K562 (cell line): ENCODE measurements around the gene LMTK2. TPM values are rescaled to one million over a fixed set of nuclear protein-coding genes. Genes with fewer than 3 reads are reported as not detected.

Experiments
- ATAC-seq: fragments of 200-7000 bp; cut with Tn5 transposase; 3 replicates; pipeline ENCODE4 v1.9.1; 2020; ENCODE audit warnings: moderate library complexity
- BruUV-seq: library from RNA; stranded (reverse); fragments of 400-500 nt; replicated peaks from 2 replicates; lab custom pipeline; 2021; lab: Mats Ljungman, UMichigan
- CTCF ChIA-PET: fragments of 300-600 bp; formaldehyde crosslinking; extraction: SDS; loops from one replicate; lab custom pipeline; 2021; ENCODE audit warnings: low intra/inter-chr PET ratio; lab: Yijun Ruan, JAX
- POLR2A ChIA-PET: fragments of 300-600, 350-650 bp; sonication (Branson Sonifier 250); formaldehyde crosslinking; extraction: SDS; loops from one replicate; lab custom pipeline; 2021; ENCODE audit warnings: antibody characterized with exemption, inconsistent platforms; lab: Yijun Ruan, JAX
- DNase-seq, 4 experiments: peaks; one replicate each; pipeline versions ENCODE4 v3.0.0 to v3.0.0-alpha.2; 2011 to 2018; ENCODE audit warnings: low spot score in 3 of 4, mixed read lengths in 3 of 4; ENCODE audit errors: extremely low read depth in 1 of 4
- FAIRE-seq: peaks from 2 replicates; lab custom pipeline; 2011; peaks lifted over from hg19 to GRCh38; lab: Jason Lieb, UNC
- H2AFZ ChIP-seq: 2 replicates; pipeline ENCODE4 v1.6.0; 2011; ENCODE audit warnings: low read depth, low read length, control low read depth, inconsistent platforms
- H3K27ac ChIP-seq: fragments of 200-600 bp; 3 replicates; pipeline ENCODE4 v1.8.0; 2011; ENCODE audit warnings: low read depth, mild to moderate bottlenecking, control low read depth, inconsistent platforms, low read length, moderate library complexity, mixed read lengths; ENCODE audit errors: extremely low read depth
- H3K27me3 ChIP-seq, 2 experiments: fragments of 300-600 bp in 1 of 2; 2 replicates in 1 of 2; 3 replicates in 1 of 2; pipeline versions ENCODE4 v1.6.0 to v1.8.0; 2011; ENCODE audit warnings: inconsistent platforms in 2 of 2, low read length in 2 of 2, mild to moderate bottlenecking in 1 of 2, mixed read lengths in 1 of 2, moderate library complexity in 1 of 2; ENCODE audit not compliant: control insufficient read depth in 2 of 2, insufficient read depth in 2 of 2
- H3K36me3 ChIP-seq: fragments of 300-600 bp; 3 replicates; pipeline ENCODE4 v1.8.0; 2011; ENCODE audit warnings: mild to moderate bottlenecking, low read length, inconsistent platforms; ENCODE audit not compliant: control insufficient read depth, insufficient read depth
- H3K4me1 ChIP-seq, 2 experiments: fragments of 200-600 bp in 1 of 2; replicated peaks in 1 of 2; 2 replicates in 1 of 2; 3 replicates in 1 of 2; pipeline versions ENCODE4 v1.5.1 to v1.8.0; 2011; ENCODE audit warnings: inconsistent platforms in 2 of 2, low read length in 2 of 2, mild to moderate bottlenecking in 1 of 2, mixed read lengths in 1 of 2, moderate library complexity in 1 of 2; ENCODE audit not compliant: control insufficient read depth in 2 of 2, insufficient read depth in 2 of 2
- H3K4me2 ChIP-seq: 2 replicates; pipeline ENCODE4 v1.6.1; 2011; ENCODE audit warnings: low read length, control low read depth, inconsistent platforms, mixed read lengths; ENCODE audit not compliant: insufficient read depth
- H3K4me3 ChIP-seq: fragments of 200-600 bp; sonication (generic), shearing (Covaris generic); 2 replicates; pipeline ENCODE4 v1.5.1; 2016; ENCODE audit warnings: control low read depth, inconsistent platforms
- H3K79me2 ChIP-seq: fragments of 200-600 bp; 3 replicates; pipeline ENCODE4 v1.8.0; 2011; ENCODE audit warnings: low read length, inconsistent platforms; ENCODE audit not compliant: control insufficient read depth, insufficient read depth
- H3K9ac ChIP-seq, 2 experiments: 2 replicates each; pipeline versions ENCODE4 v1.6.0 to v1.6.1; 2011; ENCODE audit warnings: low read depth in 2 of 2, low read length in 2 of 2, control low read depth in 1 of 2, inconsistent platforms in 1 of 2, mild to moderate bottlenecking in 1 of 2, mixed read lengths in 1 of 2; ENCODE audit not compliant: insufficient read depth in 1 of 2
- H3K9me1 ChIP-seq: one replicate; pipeline ENCODE4 v1.6.0; 2011; ENCODE audit warnings: inconsistent platforms, mild to moderate bottlenecking, low read length, moderate library complexity; ENCODE audit not compliant: control insufficient read depth, insufficient read depth
- H3K9me3 ChIP-seq: replicated peaks from 2 replicates; pipeline ENCODE4 v1.5.1; 2011; ENCODE audit warnings: low read depth, low read length, inconsistent platforms; ENCODE audit not compliant: control insufficient read depth, insufficient read depth
- H4K20me1 ChIP-seq: replicated peaks from 2 replicates; pipeline ENCODE4 v1.6.1; 2011; ENCODE audit warnings: low read length, inconsistent platforms, mixed read lengths; ENCODE audit not compliant: control insufficient read depth, insufficient read depth
- CCNT2 ChIP-seq: IDR thresholded peaks from 2 replicates; pipeline ENCODE4 v1.6.1; 2011; ENCODE audit warnings: borderline replicate concordance, low read depth, mild to moderate bottlenecking, moderate library complexity, mixed read lengths, low read length; ENCODE audit not compliant: insufficient read length; ENCODE audit errors: extremely low read depth
- EP400 ChIP-seq: fragments of 450-650 bp; IDR thresholded peaks from 2 replicates; pipeline ENCODE4 v1.6.1; 2017; ENCODE audit warnings: antibody characterized with exemption, mild to moderate bottlenecking, moderate library complexity
- HOXB6 ChIP-seq: fragments of 250-450 bp; sonication (Bioruptor Pico); IDR thresholded peaks from 2 replicates; pipeline ENCODE4 v1.5.1; 2022; ENCODE audit warnings: mild to moderate bottlenecking, borderline replicate concordance
- NR2C2 ChIP-seq, 2 experiments: fragments of 200-800 bp in 1 of 2; sonication (Bioruptor generic) in 1 of 2; sonication (generic) in 1 of 2; formaldehyde crosslinking in 1 of 2; IDR thresholded peaks; 2 replicates each; pipeline versions ENCODE4 v1.6.1 to v1.8.0; 2016 to 2022; ENCODE audit warnings: mild to moderate bottlenecking in 1 of 2, missing compliant biosample characterization in 1 of 2, missing genetic modification characterization in 1 of 2, missing genetic modification reagents in 1 of 2
- PTTG1 ChIP-seq: fragments of 450-650 bp; IDR thresholded peaks from 2 replicates; pipeline ENCODE4 v1.6.1; 2016; ENCODE audit warnings: low read depth, mild to moderate bottlenecking, missing genetic modification characterization, missing compliant biosample characterization
- RBM25 ChIP-seq: fragments of 200-400 bp; formaldehyde crosslinking; IDR thresholded peaks from 2 replicates; pipeline ENCODE4 v1.6.1; 2018; ENCODE audit warnings: low read length, low read depth, moderate library complexity; ENCODE audit not compliant: severe bottlenecking
- TSC22D4 ChIP-seq: fragments of 450-650 bp; IDR thresholded peaks from 2 replicates; pipeline ENCODE4 v1.6.1; 2016; ENCODE audit warnings: missing genetic modification characterization, missing biosample characterization, control low read depth
- WGBS: fragments of 100-300 bp; shearing (Covaris generic); methylation state at CpG from one replicate; pipeline ENCODE4 v1.1.6; 2016; ENCODE audit warnings: low coverage, mixed read lengths; ENCODE audit not compliant: insufficient coverage; ENCODE audit errors: missing lambda C conversion rate; 5-methylcytosine and 5-hydroxymethylcytosine counted together
- in situ Hi-C: fragments of 300-500 bp; cut with MboI; formaldehyde crosslinking; loops from 4 replicates; pipeline ENCODE4 v1.15.0; 2018; ENCODE audit warnings: inconsistent platforms, mixed read lengths
- intact Hi-C: fragments of 100-400 bp; cut with micrococcal nuclease; formaldehyde crosslinking; loops from 2 replicates; pipeline ENCODE4 v1.14.2; 2022
- polyA plus RNA-seq, 8 experiments: library from polyadenylated mRNA; depleted of rRNA in 4 of 8; stranded (reverse) in 5 of 8; unstranded in 3 of 8; fragments of >200 nt; fragmentation: Nextera tagmentation in 2 of 8; fragmentation: Illumina TruSeq in 1 of 8; extraction: Ambion mirVana in 2 of 8; extraction: Trizol in 1 of 8; gene quantifications; 2 replicates each; pipeline versions ENCODE4 v1.2.1 to v1.2.3, GENCODE V29; 2011 to 2014; ENCODE audit warnings: inconsistent platforms in 1 of 8, missing spikeins in 1 of 8
- total RNA-seq, 7 experiments: library from RNA; depleted of rRNA in 6 of 7; stranded (reverse); fragments of >200 nt in 6 of 7; fragmentation: Illumina TruSeq in 2 of 7; extraction: Trizol in 2 of 7; gene quantifications; 2 replicates each; pipeline versions ENCODE4 v1.2.1 to v1.2.3, GENCODE V29; 2011 to 2021; ENCODE audit warnings: low replicate concordance in 1 of 7
- TF ChIP-seq, protein P1 (sequence below): fragments of 200-800 bp; sonication (Bioruptor generic); IDR thresholded peaks from 2 replicates; pipeline ENCODE4 v1.6.1; 2016; ENCODE audit warnings: missing genetic modification characterization, missing compliant biosample characterization
- TF ChIP-seq, protein P2 (sequence below): fragments of 450-650 bp; IDR thresholded peaks from 2 replicates; pipeline ENCODE4 v1.6.1; 2017; ENCODE audit warnings: mild to moderate bottlenecking, moderate library complexity
- TF ChIP-seq, protein P3 (sequence below): fragments of 150-350 bp; IDR thresholded peaks from 2 replicates; pipeline ENCODE4 v1.6.1; 2014; ENCODE audit warnings: low read depth, mild to moderate bottlenecking, low read length, borderline replicate concordance

Gene LMTK2
- total and polyA plus RNA-seq, 9 of the 15 experiments (the other 6 are each of a cell fraction or from before 2014, with no cell fraction given) = 0.78 to 16.4 (median 6.3) TPM

DNA sequence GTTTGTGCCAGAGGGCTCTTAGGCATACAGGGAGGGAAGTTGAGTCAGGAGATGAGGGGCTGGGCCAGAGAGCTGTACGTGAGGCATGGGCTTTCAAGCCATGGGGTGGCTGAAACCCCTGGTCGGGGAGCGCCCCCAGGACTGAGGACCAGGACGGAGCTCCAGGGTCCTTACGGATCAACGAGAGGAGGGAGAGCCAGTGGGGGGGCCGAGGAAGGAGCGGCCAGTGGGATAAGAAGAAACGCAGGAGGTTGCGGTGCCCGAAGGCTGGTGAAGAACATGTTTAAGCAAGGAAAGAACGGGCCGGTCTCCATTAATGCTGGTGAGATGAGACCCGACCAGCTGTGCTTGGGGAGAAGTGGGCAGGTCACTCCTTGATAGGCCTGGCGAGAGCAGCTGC lies 61.0 kb downstream of the LMTK2 start:
- Histone ChIP-seq H3K27ac (no peak overlapping the region), H2AFZ (no peak overlapping the region), H3K9me3 (no peaks in the 10 kb centered on the region), H3K9me1 (no peaks in the 10 kb centered on the region), H3K4me3 (no peak overlapping the region), H3K27me3 (no peaks in the 10 kb centered on the region), H4K20me1 (peaks cover 18% of the 10 kb centered on the region; the same call in 1 of the 2 replicates), H3K79me2 (no peaks in the 10 kb centered on the region), H3K9ac (no peak overlapping the region), H3K4me2 (no peak overlapping the region), H3K4me1 (peaks cover 0 to 12% of the 10 kb centered on the region in 2 experiments; a peak in 1 of 5 replicates), H3K36me3 (peaks cover 12% of the 10 kb centered on the region; the same call in 2 of the 3 replicates)
- in situ Hi-C loops = no loop called here
- BruUV-seq = no TSS peak
- no peak for ATAC-seq
- ChIA-PET CTCF (interaction anchor here (2.4 to 6.7 kb wide), 2 partner anchors 146 to 149 kb away, joined by 8 to 94 read pairs; no protein-coding TSS in a partner anchor), POLR2A (interaction anchor here (5.2 kb wide), 1 partner anchor 145 kb away, joined by 37 read pairs; no protein-coding TSS in a partner anchor)
- intact Hi-C loops = loop anchor here (5.0 kb wide), 1 partner anchor 75 kb away; no protein-coding TSS in a partner anchor
- DNase-seq = no peak
- FAIRE-seq = no peak
- WGBS = 70% methylated on average over 13 of the region's 15 CpGs
- TF ChIP-seq, protein P1, sequence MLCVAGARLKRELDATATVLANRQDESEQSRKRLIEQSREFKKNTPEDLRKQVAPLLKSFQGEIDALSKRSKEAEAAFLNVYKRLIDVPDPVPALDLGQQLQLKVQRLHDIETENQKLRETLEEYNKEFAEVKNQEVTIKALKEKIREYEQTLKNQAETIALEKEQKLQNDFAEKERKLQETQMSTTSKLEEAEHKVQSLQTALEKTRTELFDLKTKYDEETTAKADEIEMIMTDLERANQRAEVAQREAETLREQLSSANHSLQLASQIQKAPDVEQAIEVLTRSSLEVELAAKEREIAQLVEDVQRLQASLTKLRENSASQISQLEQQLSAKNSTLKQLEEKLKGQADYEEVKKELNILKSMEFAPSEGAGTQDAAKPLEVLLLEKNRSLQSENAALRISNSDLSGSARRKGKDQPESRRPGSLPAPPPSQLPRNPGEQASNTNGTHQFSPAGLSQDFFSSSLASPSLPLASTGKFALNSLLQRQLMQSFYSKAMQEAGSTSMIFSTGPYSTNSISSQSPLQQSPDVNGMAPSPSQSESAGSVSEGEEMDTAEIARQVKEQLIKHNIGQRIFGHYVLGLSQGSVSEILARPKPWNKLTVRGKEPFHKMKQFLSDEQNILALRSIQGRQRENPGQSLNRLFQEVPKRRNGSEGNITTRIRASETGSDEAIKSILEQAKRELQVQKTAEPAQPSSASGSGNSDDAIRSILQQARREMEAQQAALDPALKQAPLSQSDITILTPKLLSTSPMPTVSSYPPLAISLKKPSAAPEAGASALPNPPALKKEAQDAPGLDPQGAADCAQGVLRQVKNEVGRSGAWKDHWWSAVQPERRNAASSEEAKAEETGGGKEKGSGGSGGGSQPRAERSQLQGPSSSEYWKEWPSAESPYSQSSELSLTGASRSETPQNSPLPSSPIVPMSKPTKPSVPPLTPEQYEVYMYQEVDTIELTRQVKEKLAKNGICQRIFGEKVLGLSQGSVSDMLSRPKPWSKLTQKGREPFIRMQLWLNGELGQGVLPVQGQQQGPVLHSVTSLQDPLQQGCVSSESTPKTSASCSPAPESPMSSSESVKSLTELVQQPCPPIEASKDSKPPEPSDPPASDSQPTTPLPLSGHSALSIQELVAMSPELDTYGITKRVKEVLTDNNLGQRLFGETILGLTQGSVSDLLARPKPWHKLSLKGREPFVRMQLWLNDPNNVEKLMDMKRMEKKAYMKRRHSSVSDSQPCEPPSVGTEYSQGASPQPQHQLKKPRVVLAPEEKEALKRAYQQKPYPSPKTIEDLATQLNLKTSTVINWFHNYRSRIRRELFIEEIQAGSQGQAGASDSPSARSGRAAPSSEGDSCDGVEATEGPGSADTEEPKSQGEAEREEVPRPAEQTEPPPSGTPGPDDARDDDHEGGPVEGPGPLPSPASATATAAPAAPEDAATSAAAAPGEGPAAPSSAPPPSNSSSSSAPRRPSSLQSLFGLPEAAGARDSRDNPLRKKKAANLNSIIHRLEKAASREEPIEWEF = no peak
- no peak for TF ChIP-seq PTTG1 (tag)
- no peak for TF ChIP-seq NR2C2 (CRISPR knock-in tag; IDR thresholded peaks at IDR 0.05)
- TF ChIP-seq NR2C2 (tag; IDR thresholded peaks at IDR 0.05) = no peak
- TF ChIP-seq HOXB6 = no peak
- TF ChIP-seq, protein P2, sequence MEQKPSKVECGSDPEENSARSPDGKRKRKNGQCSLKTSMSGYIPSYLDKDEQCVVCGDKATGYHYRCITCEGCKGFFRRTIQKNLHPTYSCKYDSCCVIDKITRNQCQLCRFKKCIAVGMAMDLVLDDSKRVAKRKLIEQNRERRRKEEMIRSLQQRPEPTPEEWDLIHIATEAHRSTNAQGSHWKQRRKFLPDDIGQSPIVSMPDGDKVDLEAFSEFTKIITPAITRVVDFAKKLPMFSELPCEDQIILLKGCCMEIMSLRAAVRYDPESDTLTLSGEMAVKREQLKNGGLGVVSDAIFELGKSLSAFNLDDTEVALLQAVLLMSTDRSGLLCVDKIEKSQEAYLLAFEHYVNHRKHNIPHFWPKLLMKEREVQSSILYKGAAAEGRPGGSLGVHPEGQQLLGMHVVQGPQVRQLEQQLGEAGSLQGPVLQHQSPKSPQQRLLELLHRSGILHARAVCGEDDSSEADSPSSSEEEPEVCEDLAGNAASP = no peak
- TF ChIP-seq TSC22D4 (tag) = no peak
- TF ChIP-seq CCNT2 = no peak
- TF ChIP-seq RBM25 = no peak
- TF ChIP-seq, protein P3, sequence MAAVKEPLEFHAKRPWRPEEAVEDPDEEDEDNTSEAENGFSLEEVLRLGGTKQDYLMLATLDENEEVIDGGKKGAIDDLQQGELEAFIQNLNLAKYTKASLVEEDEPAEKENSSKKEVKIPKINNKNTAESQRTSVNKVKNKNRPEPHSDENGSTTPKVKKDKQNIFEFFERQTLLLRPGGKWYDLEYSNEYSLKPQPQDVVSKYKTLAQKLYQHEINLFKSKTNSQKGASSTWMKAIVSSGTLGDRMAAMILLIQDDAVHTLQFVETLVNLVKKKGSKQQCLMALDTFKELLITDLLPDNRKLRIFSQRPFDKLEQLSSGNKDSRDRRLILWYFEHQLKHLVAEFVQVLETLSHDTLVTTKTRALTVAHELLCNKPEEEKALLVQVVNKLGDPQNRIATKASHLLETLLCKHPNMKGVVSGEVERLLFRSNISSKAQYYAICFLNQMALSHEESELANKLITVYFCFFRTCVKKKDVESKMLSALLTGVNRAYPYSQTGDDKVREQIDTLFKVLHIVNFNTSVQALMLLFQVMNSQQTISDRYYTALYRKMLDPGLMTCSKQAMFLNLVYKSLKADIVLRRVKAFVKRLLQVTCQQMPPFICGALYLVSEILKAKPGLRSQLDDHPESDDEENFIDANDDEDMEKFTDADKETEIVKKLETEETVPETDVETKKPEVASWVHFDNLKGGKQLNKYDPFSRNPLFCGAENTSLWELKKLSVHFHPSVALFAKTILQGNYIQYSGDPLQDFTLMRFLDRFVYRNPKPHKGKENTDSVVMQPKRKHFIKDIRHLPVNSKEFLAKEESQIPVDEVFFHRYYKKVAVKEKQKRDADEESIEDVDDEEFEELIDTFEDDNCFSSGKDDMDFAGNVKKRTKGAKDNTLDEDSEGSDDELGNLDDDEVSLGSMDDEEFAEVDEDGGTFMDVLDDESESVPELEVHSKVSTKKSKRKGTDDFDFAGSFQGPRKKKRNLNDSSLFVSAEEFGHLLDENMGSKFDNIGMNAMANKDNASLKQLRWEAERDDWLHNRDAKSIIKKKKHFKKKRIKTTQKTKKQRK = no peak
- no peak for TF ChIP-seq EP400
